ENCODE measurements around the gene TSFM.

The TSFM gene

GRCh38 chr12:57758552-57759359 is 23.8 kb upstream of the TSFM start:
- intact Hi-C loops (cut with DNase I) = no loop called here
- DNase-seq = no peak

GRCh38 chr12:57759360-57759980 is 23.1 kb upstream of the TSFM start:
- peak in 17 of 42 donors; percentile 32 to 87 (median 57) for DNase-seq
- intact Hi-C loops (cut with DNase I) = no loop called here

- DNase-seq = no peak
- intact Hi-C loops (cut with DNase I) = no loop called here
Measured at GRCh38 chr12:57760347-57760982, 22.1 kb upstream of the TSFM start.

GRCh38 chr12:57761391-57761998 is 21.1 kb upstream of the TSFM start:
- DNase-seq = no peak
- intact Hi-C loops (cut with DNase I) = no loop called here

GRCh38 chr12:57762463-57762862 is 20.1 kb upstream of the TSFM start:
- intact Hi-C loops (cut with DNase I) = no loop called here
- DNase-seq = no peak

GRCh38 chr12:57763881-57764661 is 18.5 kb upstream of the TSFM start:
- intact Hi-C loops (cut with DNase I) = no loop called here
- no peak for DNase-seq

- intact Hi-C loops (cut with DNase I) = no loop called here
- DNase-seq = no peak
Measured at GRCh38 chr12:57764662-57765002, 18.0 kb upstream of the TSFM start.

GRCh38 chr12:57765003-57765697 is 17.4 kb upstream of the TSFM start:
- DNase-seq = peak in 1 of 42 donors; percentile 31
- intact Hi-C loops (cut with DNase I) = no loop called here

- DNase-seq = no peak
- intact Hi-C loops (cut with DNase I) = no loop called here
Measured at GRCh38 chr12:57765698-57766463, 16.7 kb upstream of the TSFM start.

- intact Hi-C loops (cut with DNase I) = no loop called here
- no peak for DNase-seq
Measured at GRCh38 chr12:57766464-57767304, 15.9 kb upstream of the TSFM start, which contains the start of gene CYP27B1. Gene CYP27B1 (minus strand): TSS chr12:57767078. CDS start chr12:57767041, 37 bp downstream.

GRCh38 chr12:57767305-57767698 is 15.3 kb upstream of the TSFM start:
- intact Hi-C loops (cut with DNase I) = no loop called here
- no peak for DNase-seq

GRCh38 chr12:57767876-57768275 is 14.7 kb upstream of the TSFM start:
- no peak for DNase-seq
- intact Hi-C loops (cut with DNase I) = no loop called here

- DNase-seq = no peak
- intact Hi-C loops (cut with DNase I) = no loop called here
Measured at GRCh38 chr12:57769594-57769993, 13.0 kb upstream of the TSFM start.

GRCh38 chr12:57770734-57771133 is 11.9 kb upstream of the TSFM start:
- intact Hi-C loops (cut with DNase I) = no loop called here
- DNase-seq = no peak

GRCh38 chr12:57771236-57771872 is 11.2 kb upstream of the TSFM start:
- DNase-seq = peak; percentile 64 to 96 (median 86)
- intact Hi-C loops (cut with DNase I) = no loop called here

- intact Hi-C loops (cut with DNase I) = no loop called here
- peak; percentile 94 to 99 (median 97) for DNase-seq
Measured at GRCh38 chr12:57771873-57772428, 10.6 kb upstream of the TSFM start, which contains the start of gene METTL1. Gene METTL1 (minus strand): TSS chr12:57772105. CDS start chr12:57772083, 22 bp downstream.
